Breast epithelium (tissue), 3 donors: ENCODE data around the gene SERGEF.

Source experiments
- POLR2A ChIP-seq: fragments of 450-650 bp; IDR thresholded peaks from one replicate; pipeline ENCODE4 v1.6.1; 2016; ENCODE audit warnings: antibody characterized with exemption, mild to moderate bottlenecking, moderate library complexity
- POLR2AphosphoS5 ChIP-seq, 3 donors: sonication (generic); formaldehyde crosslinking; IDR thresholded peaks; one replicate each; pipeline ENCODE4 v1.6.1; 2017; ENCODE audit warnings: antibody characterized with exemption in 3 of 3
- TF ChIP-seq, protein P1 (sequence below), 3 donors: fragments of 450-650 bp; IDR thresholded peaks; one replicate each; pipeline ENCODE4 v1.5.1; 2016 to 2017; ENCODE audit warnings: antibody characterized with exemption in 3 of 3, mild to moderate bottlenecking in 3 of 3, moderate library complexity in 3 of 3

GRCh38 chr11:17744151-17744940, 268.5 kb downstream of the SERGEF start:
- TF ChIP-seq, protein P1, sequence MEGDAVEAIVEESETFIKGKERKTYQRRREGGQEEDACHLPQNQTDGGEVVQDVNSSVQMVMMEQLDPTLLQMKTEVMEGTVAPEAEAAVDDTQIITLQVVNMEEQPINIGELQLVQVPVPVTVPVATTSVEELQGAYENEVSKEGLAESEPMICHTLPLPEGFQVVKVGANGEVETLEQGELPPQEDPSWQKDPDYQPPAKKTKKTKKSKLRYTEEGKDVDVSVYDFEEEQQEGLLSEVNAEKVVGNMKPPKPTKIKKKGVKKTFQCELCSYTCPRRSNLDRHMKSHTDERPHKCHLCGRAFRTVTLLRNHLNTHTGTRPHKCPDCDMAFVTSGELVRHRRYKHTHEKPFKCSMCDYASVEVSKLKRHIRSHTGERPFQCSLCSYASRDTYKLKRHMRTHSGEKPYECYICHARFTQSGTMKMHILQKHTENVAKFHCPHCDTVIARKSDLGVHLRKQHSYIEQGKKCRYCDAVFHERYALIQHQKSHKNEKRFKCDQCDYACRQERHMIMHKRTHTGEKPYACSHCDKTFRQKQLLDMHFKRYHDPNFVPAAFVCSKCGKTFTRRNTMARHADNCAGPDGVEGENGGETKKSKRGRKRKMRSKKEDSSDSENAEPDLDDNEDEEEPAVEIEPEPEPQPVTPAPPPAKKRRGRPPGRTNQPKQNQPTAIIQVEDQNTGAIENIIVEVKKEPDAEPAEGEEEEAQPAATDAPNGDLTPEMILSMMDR (IDR thresholded peaks at IDR 0.05): no peak
- TF ChIP-seq POLR2A (no peak), POLR2AphosphoS5 (IDR thresholded peaks at IDR 0.05) (no peak)
